ENCODE measurements around the gene ZNF48. TPM values are rescaled to one million over a fixed set of nuclear protein-coding genes. Genes with fewer than 3 reads are reported as not detected.
A peak's percentile ranks its signal among the peaks of the same experiment; 100 is the strongest.

Gene ZNF48
- total RNA-seq, 2 experiments from 2014 or later = 13.7 to 13.9 TPM

DNA sequence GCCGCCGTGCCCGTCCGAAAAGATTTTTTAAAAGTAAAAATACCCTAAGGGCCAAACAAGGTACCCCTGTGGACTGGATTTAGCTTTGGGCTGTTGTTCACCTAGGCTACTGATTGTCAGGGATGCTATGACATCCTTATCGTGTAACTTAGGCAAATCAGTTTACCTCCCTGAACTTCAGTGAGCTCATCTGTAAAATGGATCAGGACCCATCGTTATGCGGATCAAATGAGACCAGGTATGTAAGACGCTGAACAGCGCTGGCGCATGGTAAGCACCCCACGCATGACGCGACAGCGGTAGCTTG is 11.5 kb downstream of the ZNF48 start:
- H3K4me1 Mint-ChIP-seq = peaks cover 27% of the 10 kb centered on the region
- no peak for DNase-seq
- H3K9me3 Mint-ChIP-seq = no peaks in the 10 kb centered on the region
- peaks cover 6% of the 10 kb centered on the region for H3K27me3 Mint-ChIP-seq
- peak overlapping the region; percentile 87 for H3K4me3 Mint-ChIP-seq
- H3K27ac Mint-ChIP-seq = peak overlapping the region; percentile 94
- POLR2A ChIA-PET = interaction anchor here (0.5 to 1.0 kb wide), 2 partner anchors 22 to 72 kb away, joined by 3 to 5 read pairs; no protein-coding TSS in a partner anchor
- CTCF ChIA-PET = interaction anchor here (1.0 to 4.5 kb wide), 7 partner anchors 8 to 209 kb away, joined by 3 to 47 read pairs (median 7); partner anchors contain the start of genes DCTPP1 and ZNF48
- no peaks in the 10 kb centered on the region for H3K36me3 Mint-ChIP-seq (ENCODE audit: low read depth)

DNA sequence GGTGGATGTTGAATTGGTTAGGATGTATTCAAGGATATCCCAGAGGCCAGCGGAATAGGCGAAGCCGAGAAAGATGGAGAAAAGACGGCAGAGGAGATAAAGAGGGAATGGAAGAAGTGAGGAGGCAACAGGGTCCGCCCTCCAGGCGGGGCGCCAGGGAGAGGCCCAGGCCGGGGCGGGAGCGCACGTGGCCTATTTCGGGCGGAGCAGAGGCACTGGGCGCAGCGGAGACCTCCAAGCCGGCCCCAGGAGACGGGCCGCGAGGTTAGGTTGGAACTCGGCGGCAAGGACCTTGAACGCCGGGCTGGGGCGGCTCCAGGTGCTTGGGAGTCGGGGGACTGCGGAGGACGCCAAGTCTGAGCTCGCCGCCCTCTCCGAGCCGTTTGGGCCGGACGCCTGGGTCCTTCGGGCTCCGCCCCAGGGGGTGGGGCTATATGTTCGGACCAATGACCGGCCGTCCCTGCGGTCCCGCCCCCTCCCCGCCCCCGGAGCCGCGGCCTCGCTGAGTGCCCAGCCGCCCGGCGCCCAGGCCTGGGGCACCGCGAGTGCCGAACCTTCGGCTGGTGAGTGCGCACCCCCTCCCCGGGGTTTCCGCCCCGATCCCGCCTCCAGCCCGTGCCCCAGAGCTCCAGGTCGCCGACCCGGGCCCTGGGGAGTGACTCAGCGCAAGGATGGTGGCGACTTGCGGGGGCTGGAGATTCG is 12.0 kb downstream of the ZNF48 start, which contains the start of gene ZNF771:
Gene ZNF771 (plus strand): TSS at position 505 of the 702 bp plus-strand sequence. CDS start 448 bp downstream, outside the sequence.
- H3K27ac Mint-ChIP-seq = peak within 1 kb of the TSS; percentile 94
- H3K4me1 Mint-ChIP-seq = peaks cover 30% of the 10 kb centered on the region
- peaks cover 2% of the 10 kb centered on the region for H3K36me3 Mint-ChIP-seq (ENCODE audit: low read depth)
- ChIA-PET CTCF (interaction anchor here (0.5 to 4.5 kb wide), 11 partner anchors 9 to 335 kb away, joined by 3 to 47 read pairs (median 5); partner anchors contain the start of genes DCTPP1, SEPTIN1 and ZNF48), POLR2A (interaction anchor here (0.5 to 1.0 kb wide), 2 partner anchors 22 to 72 kb away, joined by 3 to 5 read pairs; no protein-coding TSS in a partner anchor)
- peak within 1 kb of the TSS; percentile 87 for H3K4me3 Mint-ChIP-seq
- peak; percentile 91 for DNase-seq
- H3K27me3 Mint-ChIP-seq = peaks cover 6% of the 10 kb centered on the region
- no peaks in the 10 kb centered on the region for H3K9me3 Mint-ChIP-seq

DNA sequence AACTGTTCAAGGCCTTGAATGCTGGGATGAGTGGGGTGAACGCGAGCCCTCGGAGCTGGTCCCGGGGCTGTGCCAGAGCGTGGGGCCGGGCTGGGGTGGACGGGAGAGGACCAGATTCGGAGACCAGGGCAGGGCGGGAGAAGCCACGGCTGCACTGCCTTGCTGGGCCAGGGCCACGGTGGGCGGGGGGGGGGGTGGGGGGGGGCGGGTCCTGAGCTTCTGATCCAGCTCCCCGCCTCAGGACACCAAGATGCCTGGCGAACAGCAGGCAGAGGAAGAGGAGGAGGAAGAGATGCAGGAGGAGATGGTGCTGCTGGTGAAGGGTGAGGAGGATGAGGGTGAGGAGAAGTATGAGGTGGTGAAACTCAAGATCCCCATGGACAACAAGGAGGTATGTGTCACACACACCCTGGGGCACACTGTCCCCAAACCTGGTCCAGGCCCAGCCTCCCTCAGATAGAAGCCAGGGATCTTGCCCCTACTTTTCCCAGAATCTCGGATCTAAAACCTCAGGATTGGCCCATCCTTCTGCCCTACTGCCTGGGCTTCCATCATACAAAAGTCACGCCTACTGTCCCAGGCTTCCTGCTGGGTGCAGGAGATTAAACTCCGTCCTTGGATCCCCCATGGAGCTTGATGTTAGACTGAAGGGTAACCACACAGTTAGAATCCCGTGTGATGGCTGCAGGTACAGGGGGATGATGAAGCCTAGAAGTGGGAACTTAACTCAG is 12.7 kb downstream of the ZNF48 start:
- CTCF ChIA-PET = interaction anchor here (0.5 to 4.5 kb wide), 11 partner anchors 9 to 346 kb away, joined by 3 to 47 read pairs (median 5); partner anchors contain the start of genes DCTPP1, SEPTIN1 and ZNF48
- Mint-ChIP-seq H3K9me3 (no peaks in the 10 kb centered on the region), H3K4me3 (peak overlapping the region; percentile 87), H3K27ac (peak overlapping the region; percentile 75), H3K36me3 (ENCODE audit: low read depth) (peaks cover 2% of the 10 kb centered on the region), H3K4me1 (peaks cover 31% of the 10 kb centered on the region), H3K27me3 (peaks cover 6% of the 10 kb centered on the region)
- POLR2A ChIA-PET = interaction anchor here (1.0 kb wide), 1 partner anchor 73 kb away, joined by 5 read pairs; no protein-coding TSS in a partner anchor
- DNase-seq = no peak

DNA sequence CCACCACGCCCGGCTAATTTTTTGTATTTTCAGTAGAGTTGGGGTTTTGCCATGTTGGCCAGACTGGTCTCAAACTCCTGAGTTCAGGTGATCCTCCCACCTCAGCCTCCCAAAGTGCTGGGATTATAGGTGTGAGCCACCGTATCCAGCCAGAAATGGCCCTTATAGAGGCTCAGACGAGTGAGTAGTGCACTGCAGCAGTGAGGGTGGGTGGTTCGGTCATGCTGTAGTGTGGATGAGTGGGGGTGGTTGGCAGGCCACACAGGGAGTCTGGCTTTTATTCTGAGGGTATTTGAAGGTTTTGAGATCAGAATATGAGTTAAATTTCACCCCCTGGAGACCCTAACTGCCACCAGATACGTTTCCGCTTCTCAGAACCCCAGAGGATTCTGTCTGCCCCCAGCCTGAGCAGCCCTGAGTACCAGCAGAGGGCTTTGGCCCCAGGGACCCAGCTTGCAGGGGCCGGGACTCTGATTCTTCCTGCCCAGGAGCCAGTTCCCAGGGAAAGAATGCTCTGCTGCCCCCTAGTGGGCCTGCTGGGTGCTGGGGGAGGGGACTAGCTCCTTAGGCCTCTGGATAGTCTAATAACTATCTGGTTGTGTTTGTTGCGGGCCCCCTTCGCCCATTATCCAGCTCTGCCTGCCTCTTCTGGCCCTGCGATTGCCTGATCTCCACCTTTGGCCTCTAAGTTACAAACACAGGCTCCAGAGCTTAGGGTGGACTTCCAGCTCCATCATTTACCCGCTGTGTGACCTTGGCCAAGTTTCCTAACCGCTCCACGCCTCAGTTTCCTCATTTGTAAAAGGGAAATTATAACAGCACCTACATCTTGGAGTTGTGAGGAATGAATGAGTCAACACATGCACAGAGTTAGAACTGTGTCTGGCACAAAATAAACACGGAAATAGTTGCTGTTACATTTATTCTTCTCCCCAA is 14.2 kb downstream of the ZNF48 start:
- H3K9me3 Mint-ChIP-seq = no peaks in the 10 kb centered on the region
- H3K36me3 Mint-ChIP-seq (ENCODE audit: low read depth) = peaks cover 2% of the 10 kb centered on the region

DNA sequence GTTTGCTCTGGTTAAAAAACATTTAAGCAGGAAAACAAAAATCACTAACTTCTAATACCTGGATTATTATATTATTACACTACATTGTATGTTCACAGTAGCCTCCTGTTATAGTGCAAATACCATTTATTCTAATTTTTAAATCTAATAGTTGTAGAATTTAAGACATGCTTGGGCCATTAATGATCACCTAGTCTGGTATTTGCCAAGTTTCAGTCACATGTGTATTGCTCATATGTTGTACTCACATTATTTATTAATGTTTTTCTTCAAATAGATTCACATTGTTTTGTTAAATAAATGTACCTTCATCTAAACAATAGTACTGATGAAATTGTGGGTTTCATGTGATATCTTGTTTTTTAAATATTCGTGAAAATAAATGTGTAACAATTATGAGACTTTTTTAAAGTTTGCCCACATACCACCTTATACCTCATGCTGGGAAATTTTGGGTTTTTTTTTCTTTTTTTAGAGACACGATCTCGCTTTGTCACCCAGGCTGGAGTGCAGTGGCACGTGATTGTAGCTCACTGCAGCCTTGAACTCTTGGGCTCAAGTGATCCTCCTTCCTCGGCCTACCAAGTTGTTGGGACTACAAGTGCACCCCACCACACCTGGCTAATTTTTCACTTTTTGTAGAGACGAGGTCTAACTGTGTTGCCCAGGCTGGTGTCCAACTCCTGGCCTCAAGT is 18.0 kb downstream of the ZNF48 start:
- no peak for DNase-seq
- no peak overlapping the region for H3K27ac Mint-ChIP-seq
- CTCF ChIA-PET = interaction anchor here (0.9 to 1.3 kb wide), 2 partner anchors 14 to 17 kb away, joined by 3 read pairs; partner anchors contain the start of gene DCTPP1
- POLR2A ChIA-PET = no interaction called here
- peaks cover 40% of the 10 kb centered on the region for H3K4me1 Mint-ChIP-seq
- no peak overlapping the region for H3K4me3 Mint-ChIP-seq
- no peaks in the 10 kb centered on the region for H3K9me3 Mint-ChIP-seq
- peaks cover 2% of the 10 kb centered on the region for H3K36me3 Mint-ChIP-seq (ENCODE audit: low read depth)
- H3K27me3 Mint-ChIP-seq = no peaks in the 10 kb centered on the region

More for the DNA sequence above, 14.2 kb downstream of the ZNF48 start:
- Mint-ChIP-seq H3K4me1 (peaks cover 31% of the 10 kb centered on the region), H3K27ac (peak overlapping the region; percentile 69), H3K4me3 (peak overlapping the region; percentile 87), H3K27me3 (peaks cover under 1% of the 10 kb centered on the region)
- ChIA-PET CTCF (interaction anchor here (0.5 to 4.5 kb wide), 43 partner anchors 8 to 801 kb away, joined by 3 to 47 read pairs (median 4); partner anchors contain the start of genes DCTPP1, SEPTIN1, TBX6 and ZNF48), POLR2A (interaction anchor here (0.6 to 1.0 kb wide), 2 partner anchors 74 to 228 kb away, joined by 3 read pairs; no protein-coding TSS in a partner anchor)
- DNase-seq = peak; percentile 94

DNA sequence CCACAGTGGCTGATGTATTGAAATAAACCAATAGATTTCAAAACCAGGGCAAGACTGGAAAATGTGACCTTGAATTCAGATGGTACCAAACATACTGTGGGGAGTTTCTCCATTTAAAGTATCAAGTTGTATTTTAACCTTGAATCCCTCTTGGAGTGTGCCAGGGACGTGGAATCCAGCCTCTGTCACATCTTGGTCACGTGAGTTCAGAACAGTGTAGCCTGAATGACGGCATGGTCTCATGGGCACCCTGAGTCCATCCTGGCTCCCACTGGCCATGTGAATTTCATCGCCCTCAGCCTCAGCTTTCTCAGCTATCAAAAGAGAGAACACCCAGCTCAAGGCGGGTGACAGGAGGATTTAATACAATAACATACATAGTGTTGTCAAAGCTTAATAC is 18.9 kb downstream of the ZNF48 start:
- POLR2A ChIA-PET = no interaction called here

DNA sequence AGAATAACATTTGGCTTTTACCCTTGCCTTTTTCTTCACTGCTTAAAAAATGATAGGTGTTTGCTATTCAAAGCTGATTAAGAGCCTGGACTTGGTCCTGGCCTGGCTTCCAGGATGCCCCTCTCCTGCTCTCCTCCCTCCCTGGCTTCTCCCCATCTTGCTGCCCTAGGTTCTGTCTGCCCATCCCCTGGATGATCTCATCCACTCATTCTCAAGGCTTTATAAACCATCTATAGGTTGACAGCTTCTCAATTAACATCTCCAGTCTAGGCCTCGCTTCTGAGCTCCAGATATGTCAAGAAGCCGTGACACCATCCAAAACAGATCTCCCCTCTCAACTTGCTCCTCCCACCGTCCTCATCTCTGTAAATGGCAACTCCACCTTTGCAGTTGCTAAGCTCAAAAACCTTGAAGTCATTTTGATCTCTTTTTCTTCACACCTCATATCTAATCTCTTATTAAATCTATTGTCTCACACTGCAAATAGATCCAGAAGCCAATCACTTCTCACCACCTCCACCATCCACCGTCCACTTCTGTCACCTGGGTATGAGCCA is 20.9 kb downstream of the ZNF48 start:
- no peaks in the 10 kb centered on the region for H3K27me3 Mint-ChIP-seq
- peaks cover 12% of the 10 kb centered on the region for H3K36me3 Mint-ChIP-seq (ENCODE audit: low read depth)
- peaks cover 37% of the 10 kb centered on the region for H3K4me1 Mint-ChIP-seq
- no peaks in the 10 kb centered on the region for H3K9me3 Mint-ChIP-seq
- no peak overlapping the region for H3K4me3 Mint-ChIP-seq
- ChIA-PET CTCF (interaction anchor here (0.6 to 5.5 kb wide), 7 partner anchors 8 to 309 kb away, joined by 3 to 47 read pairs (median 3); partner anchors contain the start of genes ZNF48 and ZNF771), POLR2A (no interaction called here)
- no peak for DNase-seq
- no peak overlapping the region for H3K27ac Mint-ChIP-seq

More for the DNA sequence above, 18.9 kb downstream of the ZNF48 start:
- Mint-ChIP-seq H3K27me3 (no peaks in the 10 kb centered on the region), H3K9me3 (no peaks in the 10 kb centered on the region), H3K36me3 (ENCODE audit: low read depth) (peaks cover 2% of the 10 kb centered on the region), H3K4me3 (no peak overlapping the region), H3K4me1 (peaks cover 41% of the 10 kb centered on the region), H3K27ac (no peak overlapping the region)
- DNase-seq = no peak
- CTCF ChIA-PET = interaction anchor here (0.6 to 1.3 kb wide), 3 partner anchors 15 to 322 kb away, joined by 3 read pairs; partner anchors contain the start of gene TBX6

DNA sequence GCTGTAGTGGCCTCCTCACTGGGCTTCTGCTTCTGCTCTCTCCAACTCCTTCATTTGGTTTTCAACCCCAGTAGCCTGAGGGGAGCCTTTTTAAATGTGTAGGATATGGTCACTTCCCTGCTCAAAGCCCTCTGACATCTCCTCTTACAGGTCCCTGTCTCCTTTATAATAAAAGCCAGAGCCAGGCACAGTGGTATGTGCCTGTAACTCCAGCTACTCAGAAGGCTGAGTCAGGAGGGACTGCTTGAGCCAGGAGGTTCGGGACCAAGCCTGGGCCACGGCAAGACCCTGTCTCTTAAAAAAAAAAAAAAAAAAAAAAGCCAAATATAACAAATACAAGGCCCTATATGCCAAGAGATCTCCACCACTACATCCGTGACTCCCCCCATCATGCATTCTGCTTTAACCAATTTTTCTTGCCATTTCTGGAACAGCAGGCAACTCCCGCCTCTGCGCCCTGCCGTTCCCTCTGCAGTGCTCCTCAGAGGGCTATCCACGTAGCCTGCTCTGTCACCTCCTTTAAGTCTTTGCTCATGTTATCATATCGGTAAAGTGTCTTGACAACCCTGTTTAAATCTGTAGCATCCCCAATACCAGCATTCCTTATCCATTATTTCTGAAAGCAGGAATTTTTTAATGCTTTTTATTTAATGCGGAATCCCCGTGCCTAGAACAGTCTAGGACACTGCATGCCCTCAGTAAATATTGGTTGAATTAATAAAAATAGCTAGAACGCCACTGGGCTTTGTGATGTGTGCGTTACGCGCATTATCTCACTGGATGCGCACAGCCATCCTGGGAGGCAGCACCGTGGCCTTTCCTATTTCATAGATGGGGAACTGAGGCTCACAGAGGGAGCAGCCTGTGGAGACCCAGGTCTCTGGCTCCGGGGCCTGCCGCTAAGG is 21.7 kb downstream of the ZNF48 start:
- DNase-seq = no peak
- CTCF ChIA-PET = interaction anchor here (0.8 to 5.5 kb wide), 13 partner anchors 9 to 326 kb away, joined by 3 to 47 read pairs (median 4); partner anchors contain the start of genes DCTPP1 and ZNF771
- Mint-ChIP-seq H3K27me3 (no peaks in the 10 kb centered on the region), H3K36me3 (ENCODE audit: low read depth) (peaks cover 17% of the 10 kb centered on the region), H3K4me3 (peak overlapping the region; percentile 31), H3K4me1 (peaks cover 39% of the 10 kb centered on the region), H3K27ac (peak overlapping the region; percentile 6), H3K9me3 (no peaks in the 10 kb centered on the region)
- POLR2A ChIA-PET = interaction anchor here (0.6 to 1.5 kb wide), 6 partner anchors 13 to 194 kb away, joined by 3 to 6 read pairs (median 3); partner anchors contain the start of genes DCTPP1 and ZNF689

DNA sequence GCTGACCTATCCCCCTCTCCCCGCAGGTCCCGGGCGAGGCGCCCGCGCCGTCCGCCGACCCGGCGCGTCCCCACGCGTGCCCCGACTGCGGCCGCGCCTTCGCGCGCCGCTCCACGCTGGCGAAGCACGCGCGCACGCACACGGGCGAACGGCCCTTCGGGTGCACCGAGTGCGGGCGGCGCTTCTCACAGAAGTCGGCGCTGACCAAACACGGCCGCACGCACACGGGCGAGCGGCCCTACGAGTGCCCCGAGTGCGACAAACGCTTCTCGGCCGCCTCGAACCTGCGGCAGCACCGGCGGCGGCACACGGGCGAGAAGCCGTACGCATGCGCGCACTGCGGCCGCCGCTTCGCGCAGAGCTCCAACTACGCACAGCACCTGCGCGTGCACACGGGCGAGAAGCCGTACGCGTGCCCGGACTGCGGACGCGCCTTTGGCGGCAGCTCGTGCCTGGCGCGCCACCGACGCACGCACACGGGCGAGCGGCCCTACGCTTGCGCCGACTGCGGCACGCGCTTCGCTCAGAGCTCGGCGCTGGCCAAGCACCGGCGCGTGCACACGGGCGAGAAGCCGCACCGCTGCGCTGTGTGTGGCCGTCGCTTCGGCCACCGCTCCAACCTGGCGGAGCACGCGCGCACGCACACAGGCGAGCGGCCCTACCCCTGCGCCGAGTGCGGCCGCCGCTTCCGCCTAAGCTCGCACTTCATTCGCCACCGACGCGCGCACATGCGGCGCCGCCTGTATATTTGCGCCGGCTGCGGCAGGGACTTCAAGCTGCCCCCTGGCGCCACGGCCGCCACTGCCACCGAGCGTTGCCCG is 22.5 kb downstream of the ZNF48 start:
- H3K9me3 Mint-ChIP-seq = no peaks in the 10 kb centered on the region
- peaks cover 17% of the 10 kb centered on the region for H3K36me3 Mint-ChIP-seq (ENCODE audit: low read depth)
- ChIA-PET CTCF (interaction anchor here (0.6 to 5.5 kb wide), 15 partner anchors 10 to 327 kb away, joined by 3 to 47 read pairs (median 3); partner anchors contain the start of genes DCTPP1 and ZNF771), POLR2A (interaction anchor here (0.5 to 1.5 kb wide), 9 partner anchors 9 to 193 kb away, joined by 3 to 6 read pairs (median 3); partner anchors contain the start of genes DCTPP1, ZNF689 and ZNF747)
- DNase-seq = peak; percentile 90
- peaks cover 35% of the 10 kb centered on the region for H3K4me1 Mint-ChIP-seq
- no peaks in the 10 kb centered on the region for H3K27me3 Mint-ChIP-seq
- H3K27ac Mint-ChIP-seq = peak overlapping the region; percentile 31
- peak overlapping the region; percentile 59 for H3K4me3 Mint-ChIP-seq

All from activated CD4-positive, alpha-beta T cell treated with anti-CD3 and anti-CD28 coated beads, Interleukin-2, amount 10 ng/mL, durations not matched to agents 7 days and 5 days (primary cell).